NCI-H82 treated with DMSO at 0.1 percent for 48 hours (cell line): ENCODE measurements around the gene DUSP8.
"Not testable (repeated sequence)": the region's sequence is repeated elsewhere in the genome, so short reads cannot be mapped to it uniquely, and the experiment has no call there.

Experiments used
- DNase-seq: peaks from one replicate; lab custom pipeline; 2025; ENCODE audit not compliant: unreplicated experiment; lab: John Stamatoyannopoulos, UW

DUSP8 gene, protein sequence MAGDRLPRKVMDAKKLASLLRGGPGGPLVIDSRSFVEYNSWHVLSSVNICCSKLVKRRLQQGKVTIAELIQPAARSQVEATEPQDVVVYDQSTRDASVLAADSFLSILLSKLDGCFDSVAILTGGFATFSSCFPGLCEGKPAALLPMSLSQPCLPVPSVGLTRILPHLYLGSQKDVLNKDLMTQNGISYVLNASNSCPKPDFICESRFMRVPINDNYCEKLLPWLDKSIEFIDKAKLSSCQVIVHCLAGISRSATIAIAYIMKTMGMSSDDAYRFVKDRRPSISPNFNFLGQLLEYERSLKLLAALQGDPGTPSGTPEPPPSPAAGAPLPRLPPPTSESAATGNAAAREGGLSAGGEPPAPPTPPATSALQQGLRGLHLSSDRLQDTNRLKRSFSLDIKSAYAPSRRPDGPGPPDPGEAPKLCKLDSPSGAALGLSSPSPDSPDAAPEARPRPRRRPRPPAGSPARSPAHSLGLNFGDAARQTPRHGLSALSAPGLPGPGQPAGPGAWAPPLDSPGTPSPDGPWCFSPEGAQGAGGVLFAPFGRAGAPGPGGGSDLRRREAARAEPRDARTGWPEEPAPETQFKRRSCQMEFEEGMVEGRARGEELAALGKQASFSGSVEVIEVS

DNA sequence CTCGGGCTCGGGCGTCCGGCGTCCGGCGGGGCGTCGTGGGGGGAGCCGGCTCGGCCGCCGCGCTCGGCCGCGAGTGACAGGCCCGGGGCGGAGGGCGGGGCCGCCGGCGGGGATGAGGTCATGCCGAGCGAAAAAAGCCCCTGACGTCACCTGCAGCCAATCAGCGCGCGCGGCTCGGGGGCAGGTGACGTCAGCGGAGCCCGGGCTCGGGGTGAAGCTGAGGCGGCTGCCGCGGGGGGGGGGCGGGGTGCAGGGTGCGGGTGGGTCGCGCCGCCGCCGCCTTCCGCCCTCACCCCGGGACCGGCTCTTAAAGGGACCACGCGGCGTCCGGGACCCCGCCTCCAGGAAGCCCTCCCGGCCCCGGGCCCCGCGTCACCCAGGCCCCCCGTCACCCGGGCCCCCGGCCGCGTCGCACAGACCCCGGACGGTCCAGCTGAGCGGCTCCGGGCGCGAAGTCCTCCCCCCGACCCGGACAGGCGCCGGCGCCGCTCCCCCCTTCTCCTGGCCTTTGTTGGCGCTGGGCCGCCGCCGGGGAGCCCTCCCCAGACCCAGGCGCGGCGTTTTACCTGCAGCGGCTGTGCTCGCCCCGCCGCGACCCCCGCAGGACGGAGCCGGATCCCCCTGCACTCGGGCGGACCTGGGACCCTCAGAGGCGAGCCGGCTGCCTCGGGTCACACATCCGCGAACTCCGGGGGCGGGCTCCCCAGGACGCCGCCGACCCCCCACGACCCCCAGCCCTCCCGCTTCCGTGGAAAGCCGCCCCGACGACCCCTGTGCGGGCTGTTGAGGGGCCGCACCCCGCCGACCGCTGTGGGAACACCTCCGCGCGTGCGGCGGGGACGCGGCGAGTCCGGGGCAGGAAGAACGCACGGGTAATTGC lies at the start of gene DUSP8:
Gene DUSP8 (minus strand): TSS at position 75 of the 880 bp plus-strand sequence. CDS start 6,445 bp downstream, outside the sequence.
- DNase-seq = peak; percentile 22

DNA sequence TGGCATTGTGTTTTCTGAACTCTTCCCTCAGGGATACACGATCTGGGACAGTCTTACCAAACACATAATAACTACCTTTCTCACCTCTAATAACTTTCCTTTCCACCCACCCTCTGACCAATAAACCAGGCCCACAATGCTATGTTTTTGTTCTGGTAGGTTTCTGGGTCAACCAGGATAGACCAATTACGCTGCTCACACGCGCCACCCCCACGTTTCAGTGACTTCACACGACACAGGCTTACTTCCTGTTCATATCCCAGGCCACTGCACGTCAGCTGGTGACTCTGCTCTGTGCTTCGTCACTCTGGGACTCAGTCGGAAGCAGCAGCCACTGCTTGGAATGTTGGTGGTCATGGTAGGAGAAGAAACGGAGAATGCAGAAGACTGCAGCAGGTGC lies 47.4 kb upstream of the DUSP8 start:
- DNase-seq = no peak

DNA sequence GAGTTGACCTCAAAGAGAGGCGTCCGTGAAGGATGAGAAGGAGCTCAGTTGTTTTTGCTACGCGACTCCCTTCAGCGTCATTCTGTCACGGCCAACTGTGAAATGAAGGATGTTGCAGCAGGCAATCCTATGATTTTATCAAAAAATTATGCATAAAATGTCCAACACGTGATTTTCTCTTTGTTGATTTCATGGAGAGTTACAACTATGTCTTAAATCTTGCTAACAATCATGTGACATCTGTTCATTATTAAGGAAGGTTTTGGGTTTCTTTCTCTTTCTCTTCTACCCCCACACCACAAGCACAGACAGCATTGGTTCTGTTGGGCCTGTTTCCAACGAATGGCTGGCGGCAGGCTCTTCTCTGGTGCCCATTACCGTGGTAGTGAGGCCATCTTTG lies 46.2 kb upstream of the DUSP8 start:
- no peak for DNase-seq

DNA sequence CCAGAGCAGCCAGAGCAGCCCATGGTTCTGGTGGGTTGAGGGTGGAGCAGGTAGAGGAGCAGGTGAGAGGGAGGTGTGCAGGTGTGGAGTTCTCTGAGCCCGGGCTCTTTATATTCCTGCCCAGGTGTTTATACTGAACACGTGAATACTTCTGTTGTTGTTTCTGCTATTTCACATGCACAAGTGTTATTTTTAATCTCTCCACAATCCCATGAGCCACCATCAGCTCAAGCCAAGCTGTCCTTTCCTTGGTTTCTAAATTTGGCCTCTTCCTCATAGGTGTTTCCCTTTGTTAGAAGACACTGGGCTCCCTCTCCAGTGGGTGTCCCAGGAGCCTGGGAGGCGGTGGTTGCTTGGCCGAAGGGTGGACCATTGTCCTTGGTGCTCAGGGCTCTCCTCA lies 36.3 kb upstream of the DUSP8 start, which contains the start of gene KRTAP5-3:
Gene KRTAP5-3 (minus strand): TSS at position 101 of the 400 bp plus-strand sequence. CDS start 78 bp downstream, at position 23.
- DNase-seq = no peak

DNA sequence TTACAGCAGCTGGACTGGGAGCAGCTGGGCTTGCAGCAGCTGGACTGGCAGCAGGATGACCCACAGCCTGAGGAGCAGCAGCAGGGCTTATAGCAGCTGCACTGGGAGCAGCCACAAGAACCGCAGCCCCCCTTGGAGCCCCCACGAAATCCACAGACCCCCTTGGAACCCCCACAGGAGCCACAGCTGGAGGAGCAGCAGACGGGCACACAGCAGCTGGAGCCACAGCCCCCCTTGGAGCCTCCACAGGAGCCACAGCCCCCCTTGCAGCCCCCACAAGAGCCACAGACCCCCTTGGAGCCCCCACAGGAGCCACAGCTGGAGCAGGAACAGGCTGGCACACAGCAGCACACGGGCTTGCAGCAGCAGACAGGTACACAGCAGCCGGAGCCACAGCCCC lies 35.8 kb upstream of the DUSP8 start:
- DNase-seq = not testable (repeated sequence)

DNA sequence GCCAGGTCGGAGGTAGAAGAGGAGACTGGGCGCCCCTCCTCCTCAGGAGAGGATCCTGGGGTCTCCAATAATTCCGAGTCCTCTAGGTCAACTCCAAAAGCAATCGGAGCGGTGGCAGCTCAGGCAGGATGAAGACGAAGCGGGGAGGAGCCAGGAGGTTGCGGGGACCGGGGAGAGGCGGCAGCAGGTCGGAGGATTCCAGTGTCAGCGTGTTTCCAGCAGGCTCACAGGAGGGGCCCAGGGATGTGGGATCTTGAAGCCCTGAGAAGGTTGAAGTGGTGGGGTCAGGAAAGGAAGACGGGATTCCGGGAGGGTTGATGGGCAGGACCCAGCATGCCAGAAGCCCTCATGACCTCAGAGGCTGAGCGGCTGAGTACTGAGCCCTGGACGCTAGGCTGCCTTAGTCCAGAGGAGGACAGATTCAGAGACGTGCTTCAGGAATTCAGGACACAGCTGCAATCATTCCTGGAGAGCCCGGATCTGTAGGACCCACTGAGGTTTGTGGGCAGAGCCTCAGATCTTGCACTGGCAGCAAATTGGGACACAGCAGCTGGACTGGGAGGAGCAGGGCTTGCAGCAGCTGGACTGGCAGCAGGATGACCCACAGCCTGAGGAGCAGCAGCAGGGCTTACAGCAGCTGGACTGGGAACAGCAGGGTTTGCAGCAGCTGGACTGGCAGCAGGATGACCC lies 35.2 kb upstream of the DUSP8 start:
- DNase-seq = not testable (repeated sequence)

DNA sequence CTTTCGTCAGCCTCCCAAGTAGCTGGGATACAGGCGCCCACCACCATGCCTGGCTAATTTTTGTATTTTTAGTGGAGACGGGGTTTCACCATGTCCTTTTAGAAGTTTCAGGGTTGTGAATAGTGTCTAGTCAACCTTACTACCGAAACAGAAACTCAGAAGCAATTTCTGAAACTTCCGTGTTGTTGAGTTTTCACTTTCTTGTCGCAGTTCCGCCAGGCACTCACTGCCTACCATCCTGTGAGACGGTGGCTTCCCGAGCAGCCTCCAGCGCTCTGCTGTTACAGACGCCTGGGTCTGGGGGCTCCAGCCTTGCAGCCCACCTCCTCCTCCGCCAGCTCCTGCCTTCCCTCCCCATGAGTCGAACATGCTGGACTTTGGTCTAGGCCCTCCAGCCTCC lies 33.9 kb upstream of the DUSP8 start:
- DNase-seq = not testable (repeated sequence)

DNA sequence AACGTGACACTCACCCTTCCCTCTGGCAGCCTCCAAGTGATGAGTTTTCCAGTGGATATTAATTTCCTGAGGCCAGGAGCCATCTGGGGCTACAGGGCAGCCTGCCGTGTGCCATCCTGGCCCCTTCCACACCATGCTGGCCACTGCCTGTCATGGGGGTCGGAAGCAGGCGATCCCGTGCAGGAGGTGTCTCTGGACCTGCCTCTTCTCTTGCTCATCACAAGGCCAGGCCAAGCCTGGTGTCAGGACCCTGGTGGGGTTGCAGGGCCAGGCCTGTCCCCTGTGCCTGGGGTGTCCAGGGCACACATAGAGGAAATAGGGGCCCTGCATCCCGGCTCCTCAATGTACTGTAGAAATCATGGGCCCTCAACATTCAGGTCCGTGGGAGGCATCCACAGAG lies 32.6 kb upstream of the DUSP8 start:
- no peak for DNase-seq

DNA sequence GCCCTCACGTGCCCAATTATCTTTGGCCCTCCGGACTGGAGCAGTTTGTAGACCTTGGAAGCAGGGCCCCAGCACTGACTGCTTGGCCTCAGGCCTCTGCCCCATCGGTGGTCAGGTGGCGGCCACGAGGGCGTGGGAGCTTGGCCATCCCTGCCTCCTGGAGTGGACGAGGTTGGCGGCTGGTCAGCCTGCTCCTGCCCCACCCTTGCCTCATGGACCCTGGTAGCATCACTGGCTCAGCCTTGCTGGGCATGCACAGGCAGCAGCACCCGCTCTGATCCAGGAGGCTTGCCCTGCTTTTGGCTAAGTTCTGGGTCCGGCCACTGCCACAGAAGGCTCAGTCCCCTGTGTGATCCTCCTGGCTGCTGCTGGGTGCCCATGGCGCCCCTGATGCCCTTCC lies 32.1 kb upstream of the DUSP8 start:
- DNase-seq = no peak

DNA sequence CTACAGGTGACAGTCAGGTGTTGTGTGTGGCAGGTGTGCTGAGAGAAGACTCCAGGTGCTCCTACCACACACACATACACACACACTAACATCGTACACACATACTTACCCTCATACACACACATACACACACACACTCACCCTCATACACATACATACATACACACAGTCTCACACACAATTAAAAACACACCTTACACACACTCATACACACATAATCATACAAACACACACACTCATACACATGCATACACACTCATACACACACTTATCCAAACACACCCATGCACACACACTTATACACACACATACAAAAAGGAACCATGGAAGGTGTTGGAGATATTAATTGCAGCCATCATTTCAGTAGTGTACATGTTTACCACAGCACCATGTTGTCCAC lies 31.6 kb upstream of the DUSP8 start:
- no peak for DNase-seq

DNA sequence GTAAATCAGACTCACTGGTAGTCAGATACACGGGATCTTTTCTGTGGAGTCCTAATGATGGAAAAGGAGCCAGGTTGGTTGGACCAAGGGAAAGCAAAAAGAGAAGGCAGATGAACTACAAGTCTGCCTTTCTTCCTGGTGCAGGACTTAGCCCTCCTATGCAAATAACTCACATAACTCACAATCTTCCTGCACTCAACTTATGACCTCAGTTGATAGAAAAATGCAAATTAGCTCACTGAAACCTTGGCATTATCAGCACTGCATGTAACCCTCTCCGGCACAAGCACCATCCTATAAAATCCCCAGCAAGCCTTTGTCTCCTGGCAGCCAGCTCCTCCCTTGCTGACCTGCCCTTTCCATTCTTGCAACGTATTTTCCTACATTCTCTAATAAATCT lies 29.6 kb upstream of the DUSP8 start:
- not testable (repeated sequence) for DNase-seq

DNA sequence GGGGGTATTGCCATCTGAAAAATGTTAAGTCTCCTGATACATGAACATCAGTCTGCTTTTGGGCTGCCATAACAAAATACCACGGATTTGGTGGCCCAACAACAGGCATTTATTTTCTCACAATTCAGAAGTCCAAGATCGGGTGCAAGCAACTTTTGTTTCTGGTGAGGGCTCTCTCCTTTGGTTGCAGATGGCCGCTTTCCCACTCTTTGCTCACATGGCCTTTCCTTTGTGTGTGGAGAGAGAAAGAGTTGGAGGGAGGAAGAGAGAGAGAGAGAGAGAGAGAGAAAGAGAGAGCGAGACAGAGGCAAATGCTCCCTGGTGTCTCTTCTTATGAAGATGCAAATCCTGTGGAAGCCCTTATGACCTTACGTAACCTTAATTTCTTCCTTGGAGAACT lies 28.6 kb upstream of the DUSP8 start:
- no peak for DNase-seq

DNA sequence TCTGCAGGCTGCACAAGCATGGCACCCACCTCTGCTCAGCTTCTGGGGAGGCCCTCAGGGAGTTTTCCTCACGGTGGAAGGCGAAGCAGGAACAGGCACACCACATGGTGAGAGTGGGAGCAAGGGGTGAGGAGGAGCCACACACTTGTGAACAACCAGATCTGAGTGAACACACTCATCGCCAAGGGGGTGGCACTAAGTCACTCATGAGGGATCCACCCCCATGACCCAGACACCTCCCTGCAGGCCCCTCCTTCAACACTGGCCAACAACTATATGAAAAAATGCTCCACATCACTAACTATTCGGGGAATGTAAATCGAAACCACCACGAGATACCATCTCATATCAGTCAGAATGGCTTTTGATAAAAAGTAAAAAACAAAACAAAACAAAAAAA lies 26.7 kb upstream of the DUSP8 start:
- DNase-seq = no peak

DNA sequence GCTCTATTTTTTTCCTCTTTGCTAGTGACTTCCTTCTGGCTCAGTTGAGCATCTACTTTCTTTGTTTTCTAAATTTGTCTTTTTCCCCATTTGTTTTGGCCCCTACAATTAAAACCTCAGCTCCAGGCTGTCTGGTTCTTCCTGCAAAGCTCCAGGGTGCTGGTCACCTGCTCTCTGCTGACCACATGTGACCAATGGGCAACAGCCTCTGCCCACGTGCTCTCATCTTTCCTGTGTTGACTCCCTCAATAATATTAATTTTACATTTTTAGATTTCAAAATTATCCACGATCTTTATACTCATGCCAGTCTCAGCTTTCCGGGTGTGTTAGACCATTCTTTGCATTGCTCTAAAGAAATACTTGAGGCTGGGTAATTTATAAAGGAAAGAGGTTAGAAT lies 26.3 kb upstream of the DUSP8 start:
- not testable (repeated sequence) for DNase-seq

DNA sequence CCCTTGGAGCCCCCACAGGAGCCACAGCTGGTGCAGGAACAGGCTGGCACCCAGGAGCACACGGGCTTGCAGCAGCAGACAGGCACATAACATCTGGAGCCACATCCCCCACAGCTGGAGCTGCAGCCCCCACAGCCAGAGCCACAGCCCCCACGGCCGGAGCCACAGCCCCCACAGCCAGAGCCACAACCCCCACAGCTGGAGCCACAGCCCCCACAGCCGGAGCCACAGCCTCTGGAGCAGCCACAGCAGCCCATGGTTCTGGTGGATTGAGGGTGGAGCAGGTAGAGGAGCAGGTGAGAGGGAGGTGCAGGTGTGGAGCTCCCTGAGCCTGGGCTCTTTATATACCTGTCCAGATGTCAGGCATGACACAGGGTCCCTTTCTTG lies 25.9 kb upstream of the DUSP8 start, which contains the start of gene KRTAP5-2:
Gene KRTAP5-2 (minus strand): TSS at position 301 of the 387 bp plus-strand sequence. CDS start 44 bp downstream, at position 257.
- no peak for DNase-seq

DNA sequence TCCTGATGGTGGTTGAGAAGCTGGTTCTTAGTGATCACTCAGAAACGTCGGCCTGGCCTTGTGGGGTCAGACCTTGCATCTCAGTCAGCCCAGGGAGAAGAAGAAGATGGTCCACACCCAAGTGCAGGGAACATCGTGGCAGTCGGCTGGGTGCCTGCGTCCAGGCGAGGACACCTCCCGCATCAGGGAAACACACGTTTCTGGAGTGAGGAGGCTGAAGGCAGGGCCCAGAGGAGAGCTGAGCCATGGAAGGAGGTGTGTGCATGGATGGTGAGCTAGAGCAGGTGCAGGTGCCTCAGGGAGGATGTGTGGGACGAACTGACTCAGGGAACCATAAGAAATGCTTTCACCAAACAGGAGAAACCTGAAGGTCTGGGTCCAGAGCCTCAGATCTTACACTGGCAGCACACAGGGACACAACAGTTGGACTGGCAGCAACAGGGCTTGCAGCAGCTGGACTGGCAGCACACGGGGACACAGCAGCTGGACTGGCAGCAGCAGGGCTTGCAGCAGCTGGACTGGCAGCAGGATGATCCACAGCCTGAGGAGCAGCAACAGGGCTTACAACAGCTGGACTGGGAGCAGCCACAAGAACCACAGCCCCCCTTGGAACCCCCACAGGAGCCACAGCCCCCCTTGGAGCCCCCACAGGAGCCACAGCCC lies 25.4 kb upstream of the DUSP8 start:
- DNase-seq = no peak

DNA sequence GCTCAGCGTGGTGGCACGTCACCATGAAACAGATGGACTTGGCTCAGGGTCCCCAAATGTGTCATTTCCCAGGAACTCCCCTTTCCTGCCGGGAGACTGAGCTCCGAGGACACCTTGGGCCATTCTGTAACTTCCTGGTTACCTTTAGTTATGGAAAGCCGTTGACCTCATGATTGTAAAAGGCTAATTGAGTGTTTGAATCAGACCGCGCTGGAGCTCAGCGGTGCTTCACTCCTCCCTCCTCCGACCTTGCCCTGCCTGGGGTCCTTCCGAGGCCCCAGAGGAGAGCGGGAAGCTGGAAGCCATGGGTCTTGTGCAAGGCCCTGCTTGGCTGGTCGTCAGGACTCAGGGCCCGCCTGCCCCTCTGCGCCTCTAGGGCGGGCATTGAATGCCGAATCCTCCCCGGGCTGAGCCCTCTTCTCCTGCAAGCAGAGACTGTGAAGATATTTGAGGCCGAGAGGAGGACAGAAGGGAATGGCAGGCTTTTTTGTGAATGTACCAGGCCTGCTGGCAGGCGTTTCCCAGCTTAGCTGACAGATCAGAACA lies 24.6 kb upstream of the DUSP8 start:
- not testable (repeated sequence) for DNase-seq

DNA sequence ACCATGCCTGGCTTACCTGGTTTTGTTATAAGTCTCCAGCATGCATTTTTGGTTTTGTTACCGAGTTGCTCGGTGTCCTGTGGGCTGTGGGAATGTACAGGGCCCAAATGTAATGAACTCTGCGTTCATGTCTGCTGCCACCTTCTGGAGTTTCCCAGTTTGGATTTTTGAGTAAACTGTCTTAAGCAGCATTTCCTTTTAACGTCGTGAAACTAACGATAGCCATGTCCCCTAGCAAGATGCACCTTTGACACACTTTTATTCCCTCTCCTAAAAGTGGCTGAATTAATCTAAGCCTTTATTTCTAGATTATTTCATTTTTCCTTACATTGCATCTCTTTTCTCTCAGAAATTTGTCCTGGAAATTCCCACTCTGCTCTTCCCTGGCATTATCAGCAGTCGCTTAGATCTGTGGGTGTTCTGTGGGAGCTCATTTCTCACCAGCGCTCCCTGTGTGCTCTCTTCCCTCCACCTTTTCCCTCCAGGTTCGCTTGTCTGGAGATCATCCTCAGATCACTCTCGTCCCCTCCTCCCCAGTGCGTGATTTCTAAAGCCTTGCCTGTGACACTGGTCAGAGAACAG lies 24.0 kb upstream of the DUSP8 start:
- DNase-seq = not testable (repeated sequence)

DNA sequence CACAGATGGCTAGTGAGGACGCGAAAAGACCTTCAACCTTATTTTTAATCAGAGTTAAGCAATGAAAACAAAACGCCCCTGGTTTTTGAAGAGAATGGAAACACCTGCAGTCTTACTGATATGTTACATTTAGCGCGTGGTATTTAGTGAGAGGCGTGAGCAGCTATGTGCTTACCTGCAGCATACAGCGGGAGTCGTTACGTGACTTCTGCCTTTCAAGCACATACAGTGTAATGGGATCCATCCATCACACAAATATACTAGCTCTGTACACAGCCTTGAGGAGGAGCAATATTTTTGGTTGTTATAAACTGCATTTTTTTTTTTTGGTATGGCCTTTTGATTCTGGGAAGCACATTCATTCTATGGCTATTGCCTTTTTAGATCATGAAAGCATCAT lies 20.6 kb upstream of the DUSP8 start:
- DNase-seq = no peak

DNA sequence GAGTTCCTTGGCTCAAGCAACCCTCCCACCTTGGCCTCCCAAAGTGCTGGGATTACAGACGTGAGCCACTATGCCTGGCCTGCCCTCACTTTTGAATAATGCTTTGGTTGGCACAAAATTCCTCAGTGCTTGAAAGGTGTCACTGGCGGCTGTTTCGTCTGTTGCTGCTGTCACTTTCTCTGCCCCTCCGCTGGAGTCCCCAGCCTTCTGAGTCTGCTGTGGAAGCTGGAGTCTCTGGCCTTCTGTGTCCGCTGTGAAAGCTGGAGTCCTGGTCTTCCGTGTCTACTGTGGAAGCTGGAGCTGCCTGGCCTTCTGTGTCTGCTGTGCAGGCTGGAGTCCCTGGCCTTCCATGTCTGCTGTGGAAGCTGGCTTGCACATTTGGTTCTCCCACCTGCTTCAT lies 17.9 kb upstream of the DUSP8 start:
- no peak for DNase-seq
